Endothelial cell of umbilical vein (primary cell): ENCODE data around the gene ACSL6. TPM values are rescaled to one million over a fixed set of nuclear protein-coding genes. Genes with fewer than 3 reads are reported as not detected.

Experiments used
- BruUV-seq: library from RNA; stranded (reverse); fragments of 400-500 nt; replicated peaks from 2 replicates; lab custom pipeline; 2021; lab: Mats Ljungman, UMichigan
- CTCF ChIA-PET: fragments of 300-600, 350-600 bp; sonication (Branson Sonifier 250); formaldehyde crosslinking; loops from one replicate; lab custom pipeline; 2021; ENCODE audit warnings: antibody characterized with exemption, inconsistent platforms; lab: Charles Lee
- POLR2A ChIA-PET: fragments of 300-600, 350-600 bp; sonication (Branson Sonifier 250); formaldehyde crosslinking; loops from one replicate; lab custom pipeline; 2021; ENCODE audit warnings: antibody characterized with exemption, inconsistent platforms; lab: Charles Lee
- DNase-seq: peaks from one replicate; pipeline ENCODE4 v3.0.0-alpha.2; 2011; ENCODE audit warnings: low read depth, low spot score
- FAIRE-seq: peaks from 2 replicates; lab custom pipeline; 2011; peaks lifted over from hg19 to GRCh38; lab: Jason Lieb, UNC
- H2AFZ ChIP-seq: 2 replicates; pipeline ENCODE4 v1.6.0; 2012; ENCODE audit warnings: low read depth, low read length, control low read depth, inconsistent platforms
- H3K27ac ChIP-seq: 2 replicates; pipeline ENCODE4 v1.5.1; 2011; ENCODE audit warnings: low read depth, mild to moderate bottlenecking, control low read depth, low read length, moderate library complexity; ENCODE audit not compliant: insufficient read depth
- H3K27me3 ChIP-seq, 2 experiments: 2 replicates each; pipeline versions ENCODE4 v1.6.0 to v1.6.1; 2011; ENCODE audit warnings: low read length in 2 of 2, mixed read lengths in 1 of 2; ENCODE audit not compliant: control insufficient read depth in 2 of 2, insufficient read depth in 2 of 2
- H3K36me3 ChIP-seq, 2 experiments: 2 replicates in 1 of 2; 3 replicates in 1 of 2; pipeline ENCODE4 v1.5.1; 2011; ENCODE audit warnings: low read length in 2 of 2, mild to moderate bottlenecking in 1 of 2, moderate library complexity in 1 of 2; ENCODE audit not compliant: control insufficient read depth in 2 of 2, insufficient read depth in 2 of 2; ENCODE audit errors: extremely low read depth in 1 of 2
- H3K4me1 ChIP-seq: 3 replicates; pipeline ENCODE4 v1.5.1; 2011; ENCODE audit warnings: mild to moderate bottlenecking, low read length; ENCODE audit not compliant: control insufficient read depth, insufficient read depth; ENCODE audit errors: extremely low read depth
- H3K4me2 ChIP-seq: 2 replicates; pipeline ENCODE4 v1.6.1; 2011; ENCODE audit warnings: low read length, control low read depth, mixed read lengths; ENCODE audit not compliant: insufficient read depth
- H3K4me3 ChIP-seq, 3 experiments: fragments of 200-600 bp in 1 of 3; sonication (generic), shearing (Covaris generic) in 1 of 3; replicated peaks in 1 of 3; 2 replicates each; pipeline ENCODE4 v1.5.1; 2011 to 2016; ENCODE audit warnings: control low read depth in 3 of 3, low read length in 3 of 3, mild to moderate bottlenecking in 2 of 3, inconsistent platforms in 1 of 3, low read depth in 1 of 3, moderate library complexity in 1 of 3; ENCODE audit not compliant: insufficient read depth in 1 of 3
- H3K79me2 ChIP-seq: 2 replicates; pipeline ENCODE4 v1.6.0; 2012; ENCODE audit warnings: low read length, inconsistent platforms; ENCODE audit not compliant: control insufficient read depth, insufficient read depth
- H3K9ac ChIP-seq: replicated peaks from 2 replicates; pipeline ENCODE3; 2011; ENCODE audit warnings: low read length, control low read depth; ENCODE audit not compliant: insufficient read depth; ENCODE audit errors: extremely low read depth
- H3K9me1 ChIP-seq: replicated peaks from 3 replicates; pipeline ENCODE4 v1.6.0; 2011; ENCODE audit warnings: mild to moderate bottlenecking, low read length; ENCODE audit not compliant: control insufficient read depth, insufficient read depth; ENCODE audit errors: extremely low read depth
- H3K9me3 ChIP-seq: replicated peaks from 2 replicates; pipeline ENCODE4 v1.5.1; 2012; ENCODE audit warnings: low read length, inconsistent platforms; ENCODE audit not compliant: control insufficient read depth, insufficient read depth
- H4K20me1 ChIP-seq: replicated peaks from 2 replicates; pipeline ENCODE3; 2011; ENCODE audit warnings: mild to moderate bottlenecking, low read length; ENCODE audit not compliant: control insufficient read depth, insufficient read depth; ENCODE audit errors: extremely low read depth
- EZH2 ChIP-seq: IDR thresholded peaks from 2 replicates; pipeline ENCODE4 v1.6.1; 2012; ENCODE audit warnings: borderline replicate concordance, low read depth, mild to moderate bottlenecking, moderate library complexity, low read length, inconsistent platforms; ENCODE audit not compliant: severe bottlenecking
- FOS ChIP-seq: IDR thresholded peaks from 2 replicates; pipeline ENCODE4 v1.6.1; 2011; ENCODE audit warnings: mild to moderate bottlenecking, low read length, moderate library complexity, borderline replicate concordance; ENCODE audit not compliant: insufficient read depth
- GATA2 ChIP-seq: IDR thresholded peaks from 2 replicates; pipeline ENCODE4 v1.7.0; 2011; ENCODE audit warnings: low read depth, mild to moderate bottlenecking, moderate library complexity, mixed read lengths, low read length; ENCODE audit not compliant: insufficient read length, insufficient read depth
- JUN ChIP-seq: IDR thresholded peaks from 2 replicates; pipeline ENCODE4 v1.6.1; 2011; ENCODE audit warnings: borderline replicate concordance, low read depth; ENCODE audit not compliant: insufficient read length, insufficient read depth
- MYC ChIP-seq: IDR thresholded peaks from one replicate; pipeline ENCODE4 v1.6.1; 2011; ENCODE audit warnings: mild to moderate bottlenecking, low read depth, low read length
- POLR2A ChIP-seq: IDR thresholded peaks from 2 replicates; pipeline ENCODE4 v1.6.1; 2012; ENCODE audit warnings: low read depth, mild to moderate bottlenecking, control low read depth, low read length
- POLR2AphosphoS5 ChIP-seq: IDR thresholded peaks from 2 replicates; pipeline ENCODE4 v1.6.1; 2012; ENCODE audit warnings: low read depth, mild to moderate bottlenecking, control low read depth, low read length, moderate library complexity; ENCODE audit not compliant: insufficient read depth
- dilution Hi-C: fragments of 300-500 bp; cut with MboI; formaldehyde crosslinking; loops from one replicate; pipeline ENCODE4 v1.15.0; 2019; ENCODE audit warnings: low sequenced_read_pairs; ENCODE audit not compliant: extremely low pct_ligation_motif_present
- intact Hi-C: fragments of 100-400 bp; cut with micrococcal nuclease; formaldehyde crosslinking; loops from one replicate; pipeline ENCODE4 v1.10.0; 2022
- polyA plus RNA-seq, 4 experiments: library from polyadenylated mRNA; depleted of rRNA in 3 of 4; stranded (reverse) in 3 of 4; unstranded in 1 of 4; fragments of >200 nt; gene quantifications; 2 replicates each; pipeline versions ENCODE4 v1.2.1 to v1.2.3, GENCODE V29; 2011 to 2012; ENCODE audit warnings: missing spikeins in 1 of 4
- total RNA-seq: library from RNA; stranded (reverse); gene quantifications from 2 replicates; pipeline ENCODE4 v1.2.3, GENCODE V29; 2021
- TF ChIP-seq, protein P1 (sequence below), 2 donors: IDR thresholded peaks; 1 replicate in 1 of 2; 2 replicates in 1 of 2; pipeline ENCODE4 v1.5.1; 2011; ENCODE audit warnings: low read length in 2 of 2, mild to moderate bottlenecking in 2 of 2, moderate library complexity in 2 of 2, control low read depth in 1 of 2, inconsistent platforms in 1 of 2, low read depth in 1 of 2; ENCODE audit not compliant: insufficient read depth in 1 of 2; ENCODE audit errors: extremely low read depth in 1 of 2
- TF ChIP-seq, protein P2 (sequence below): IDR thresholded peaks from 2 replicates; pipeline ENCODE4 v1.6.1; 2011; ENCODE audit not compliant: insufficient read depth, insufficient read length

The ACSL6 gene
- total and polyA plus RNA-seq, 2 donors (not counting 3 experiments of a cell fraction or from before 2014, with no cell fraction given): not detected

DNA sequence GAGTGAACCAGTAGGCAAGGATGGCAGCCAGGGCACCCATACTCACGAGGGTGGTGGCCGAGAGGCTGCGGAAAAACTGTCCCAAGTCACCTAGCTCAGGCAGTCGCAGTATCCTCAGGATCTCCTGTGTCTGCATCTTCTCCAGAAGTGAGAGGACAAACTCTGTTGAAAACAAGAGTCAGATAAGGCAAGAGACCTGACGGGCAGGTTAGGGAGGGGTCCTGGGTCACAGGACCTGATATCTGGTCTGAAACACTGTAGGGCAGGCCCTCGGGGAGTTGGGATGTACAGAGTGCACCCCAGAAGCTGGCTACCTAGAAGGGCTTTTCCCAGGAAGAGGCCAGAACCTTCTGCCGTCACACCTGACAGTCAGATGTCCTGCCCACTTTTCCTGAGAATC is 17.4 kb downstream of the ACSL6 start:
- no peak overlapping the region for H2AFZ ChIP-seq
- no TSS peak for BruUV-seq
- no peak overlapping the region for H3K4me3 ChIP-seq
- intact Hi-C loops: no loop called here
- H3K27ac ChIP-seq: no peak overlapping the region
- TF ChIP-seq, protein P1, sequence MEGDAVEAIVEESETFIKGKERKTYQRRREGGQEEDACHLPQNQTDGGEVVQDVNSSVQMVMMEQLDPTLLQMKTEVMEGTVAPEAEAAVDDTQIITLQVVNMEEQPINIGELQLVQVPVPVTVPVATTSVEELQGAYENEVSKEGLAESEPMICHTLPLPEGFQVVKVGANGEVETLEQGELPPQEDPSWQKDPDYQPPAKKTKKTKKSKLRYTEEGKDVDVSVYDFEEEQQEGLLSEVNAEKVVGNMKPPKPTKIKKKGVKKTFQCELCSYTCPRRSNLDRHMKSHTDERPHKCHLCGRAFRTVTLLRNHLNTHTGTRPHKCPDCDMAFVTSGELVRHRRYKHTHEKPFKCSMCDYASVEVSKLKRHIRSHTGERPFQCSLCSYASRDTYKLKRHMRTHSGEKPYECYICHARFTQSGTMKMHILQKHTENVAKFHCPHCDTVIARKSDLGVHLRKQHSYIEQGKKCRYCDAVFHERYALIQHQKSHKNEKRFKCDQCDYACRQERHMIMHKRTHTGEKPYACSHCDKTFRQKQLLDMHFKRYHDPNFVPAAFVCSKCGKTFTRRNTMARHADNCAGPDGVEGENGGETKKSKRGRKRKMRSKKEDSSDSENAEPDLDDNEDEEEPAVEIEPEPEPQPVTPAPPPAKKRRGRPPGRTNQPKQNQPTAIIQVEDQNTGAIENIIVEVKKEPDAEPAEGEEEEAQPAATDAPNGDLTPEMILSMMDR (IDR thresholded peaks at IDR 0.05; ENCODE audit: extremely low read depth in 1 of 2, insufficient read depth in 1 of 2, low read depth in 1 of 2, low read length in 2 of 2): no peak
- TF ChIP-seq, protein P2, sequence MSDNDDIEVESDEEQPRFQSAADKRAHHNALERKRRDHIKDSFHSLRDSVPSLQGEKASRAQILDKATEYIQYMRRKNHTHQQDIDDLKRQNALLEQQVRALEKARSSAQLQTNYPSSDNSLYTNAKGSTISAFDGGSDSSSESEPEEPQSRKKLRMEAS: no peak
- TF ChIP-seq FOS (no peak), POLR2A (no peak), MYC (no peak), GATA2 (no peak), POLR2AphosphoS5 (no peak), JUN (no peak), EZH2 (no peak)
- no peaks in the 10 kb centered on the region for H3K27me3 ChIP-seq
- H4K20me1 ChIP-seq: no peaks in the 10 kb centered on the region
- no peak overlapping the region for H3K4me2 ChIP-seq
- ChIA-PET POLR2A (no interaction called here), CTCF (no interaction called here)
- dilution Hi-C loops: no loop called here
- H3K9me3 ChIP-seq: no peaks in the 10 kb centered on the region
- no peaks in the 10 kb centered on the region for H3K79me2 ChIP-seq
- no peak for DNase-seq
- no peak overlapping the region for H3K9ac ChIP-seq
- H3K36me3 ChIP-seq: no peaks in the 10 kb centered on the region
- no peaks in the 10 kb centered on the region for H3K9me1 ChIP-seq
- no peak for FAIRE-seq
- H3K4me1 ChIP-seq: peaks cover 17% of the 10 kb centered on the region
